H9 (cell line): ENCODE data around the gene C19orf85. TPM values are rescaled to one million over a fixed set of nuclear protein-coding genes. Genes with fewer than 3 reads are reported as not detected.

ENCODE experiments used
- DNase-seq: peaks from one replicate; pipeline ENCODE4 v3.0.0-alpha.2; 2017
- H2AFZ ChIP-seq: one replicate; pipeline ENCODE4 v1.6.1; 2013; ENCODE audit warnings: mild to moderate bottlenecking, low read length, control low read depth, moderate library complexity
- H2AK5ac ChIP-seq: 2 replicates; pipeline ENCODE4 v1.6.1; 2013; ENCODE audit warnings: low read length, control low read depth, mixed read lengths; ENCODE audit not compliant: insufficient read length
- H2BK120ac ChIP-seq: one replicate; pipeline ENCODE4 v1.6.1; 2013; ENCODE audit warnings: low read depth, mild to moderate bottlenecking, low read length, control low read depth, inconsistent platforms; ENCODE audit not compliant: poor library complexity, severe bottlenecking
- H2BK12ac ChIP-seq: 2 replicates; pipeline ENCODE4 v1.6.1; 2013; ENCODE audit warnings: low read length, control low read depth, mixed read lengths, low read depth; ENCODE audit not compliant: insufficient read length
- H2BK15ac ChIP-seq: 2 replicates; pipeline ENCODE4 v1.6.1; 2013; ENCODE audit warnings: low read depth, low read length, control low read depth
- H2BK20ac ChIP-seq: one replicate; pipeline ENCODE4 v1.6.1; 2013; ENCODE audit warnings: low read depth, mild to moderate bottlenecking, low read length, control low read depth, inconsistent platforms; ENCODE audit not compliant: poor library complexity, severe bottlenecking
- H2BK5ac ChIP-seq: 2 replicates; pipeline ENCODE4 v1.6.1; 2013; ENCODE audit warnings: low read length, control low read depth, mixed read lengths; ENCODE audit not compliant: insufficient read length
- H3K14ac ChIP-seq: 2 replicates; pipeline ENCODE4 v1.6.1; 2013; ENCODE audit warnings: low read length, control low read depth; ENCODE audit not compliant: insufficient read depth
- H3K18ac ChIP-seq: 2 replicates; pipeline ENCODE4 v1.6.1; 2013; ENCODE audit warnings: low read depth, mild to moderate bottlenecking, mixed read lengths, low read length, control low read depth; ENCODE audit not compliant: insufficient read length
- H3K23ac ChIP-seq: 2 replicates; pipeline ENCODE4 v1.6.1; 2013; ENCODE audit warnings: low read length, control low read depth, mixed read lengths, low read depth; ENCODE audit not compliant: insufficient read length
- H3K23me2 ChIP-seq: 2 replicates; pipeline ENCODE4 v1.6.1; 2013; ENCODE audit warnings: low read depth, mild to moderate bottlenecking, mixed read lengths, low read length, control low read depth; ENCODE audit not compliant: insufficient read length, poor library complexity, severe bottlenecking
- H3K27ac ChIP-seq: 2 replicates; pipeline ENCODE4 v1.5.1; 2013; ENCODE audit warnings: low read length, control low read depth, mixed read lengths, low read depth; ENCODE audit not compliant: insufficient read length
- H3K27me3 ChIP-seq: 2 replicates; pipeline ENCODE4 v1.6.1; 2013; ENCODE audit warnings: low read length, control low read depth, inconsistent platforms; ENCODE audit not compliant: insufficient read depth
- H3K4ac ChIP-seq: 2 replicates; pipeline ENCODE4 v1.6.1; 2013; ENCODE audit warnings: low read depth, mild to moderate bottlenecking, control low read depth, inconsistent platforms, low read length, moderate library complexity
- H3K4me1 ChIP-seq: 2 replicates; pipeline ENCODE4 v1.6.1; 2013; ENCODE audit warnings: low read length, control low read depth, inconsistent platforms; ENCODE audit not compliant: insufficient read depth
- H3K4me2 ChIP-seq: 2 replicates; pipeline ENCODE4 v1.6.1; 2013; ENCODE audit warnings: low read length, control low read depth, mixed read lengths; ENCODE audit not compliant: insufficient read length, insufficient read depth
- H3K56ac ChIP-seq: 2 replicates; pipeline ENCODE4 v1.6.1; 2013; ENCODE audit warnings: low read depth, mild to moderate bottlenecking, mixed read lengths, low read length, control low read depth; ENCODE audit not compliant: insufficient read length
- H3K79me1 ChIP-seq: 2 replicates; pipeline ENCODE4 v1.6.1; 2013; ENCODE audit warnings: low read depth, mild to moderate bottlenecking, moderate library complexity, low read length, control low read depth, inconsistent platforms; ENCODE audit not compliant: insufficient read depth, poor library complexity, severe bottlenecking
- H3K79me2 ChIP-seq: 2 replicates; pipeline ENCODE4 v1.6.1; 2013; ENCODE audit warnings: low read length, control low read depth, inconsistent platforms; ENCODE audit not compliant: insufficient read depth
- H3K9ac ChIP-seq: 2 replicates; pipeline ENCODE4 v1.6.1; 2013; ENCODE audit warnings: low read length, control low read depth, mixed read lengths; ENCODE audit not compliant: insufficient read length; ENCODE audit errors: extremely low read depth
- H3K9me3 ChIP-seq: one replicate; pipeline ENCODE4 v1.6.1; 2013; ENCODE audit warnings: low read depth, low read length, inconsistent platforms; ENCODE audit not compliant: control insufficient read depth
- H3T11ph ChIP-seq: one replicate; pipeline ENCODE4 v1.6.1; 2013; ENCODE audit warnings: mild to moderate bottlenecking, low read length, control low read depth, inconsistent platforms
- H4K20me1 ChIP-seq: one replicate; pipeline ENCODE4 v1.6.1; 2013; ENCODE audit not compliant: control insufficient read depth, insufficient read length, insufficient read depth
- H4K5ac ChIP-seq: 2 replicates; pipeline ENCODE4 v1.6.1; 2013; ENCODE audit warnings: low read depth, mild to moderate bottlenecking, mixed read lengths, low read length, control low read depth; ENCODE audit not compliant: insufficient read length
- H4K8ac ChIP-seq: replicated peaks from 2 replicates; pipeline ENCODE4 v1.6.1; 2013; ENCODE audit warnings: low read length, control low read depth, mixed read lengths, low read depth; ENCODE audit not compliant: insufficient read length
- H4K91ac ChIP-seq: 2 replicates; pipeline ENCODE4 v1.6.1; 2013; ENCODE audit warnings: low read depth, mild to moderate bottlenecking, moderate library complexity, mixed read lengths, low read length, control low read depth; ENCODE audit not compliant: insufficient read length
- H3K27ac Mint-ChIP-seq, 3 experiments: 2 replicates in 2 of 3; 3 replicates in 1 of 3; pipeline ENCODE4 v1.8.0; 2020 to 2021; ENCODE audit warnings: mixed read lengths in 3 of 3, mild to moderate bottlenecking in 1 of 3, moderate library complexity in 1 of 3
- H3K27me3 Mint-ChIP-seq: 2 replicates; pipeline ENCODE4 v1.8.0; 2021; ENCODE audit warnings: low read depth, mild to moderate bottlenecking, moderate library complexity, mixed read lengths
- H3K36me3 Mint-ChIP-seq, 3 experiments: 2 replicates in 2 of 3; 3 replicates in 1 of 3; pipeline ENCODE4 v1.8.0; 2020 to 2021; ENCODE audit warnings: low read depth in 3 of 3, mixed read lengths in 3 of 3; ENCODE audit not compliant: insufficient read depth in 1 of 3
- H3K4me1 Mint-ChIP-seq, 2 experiments: 2 replicates each; pipeline ENCODE4 v1.8.0; 2020; ENCODE audit warnings: mixed read lengths in 2 of 2
- H3K4me3 Mint-ChIP-seq, 2 experiments: 2 replicates in 1 of 2; 3 replicates in 1 of 2; pipeline ENCODE4 v1.8.0; 2020 to 2021; ENCODE audit warnings: mild to moderate bottlenecking in 2 of 2, mixed read lengths in 2 of 2, moderate library complexity in 1 of 2
- H3K9me3 Mint-ChIP-seq, 2 experiments: 2 replicates in 1 of 2; 3 replicates in 1 of 2; pipeline ENCODE4 v1.8.0; 2020; ENCODE audit warnings: mild to moderate bottlenecking in 2 of 2, mixed read lengths in 2 of 2, moderate library complexity in 1 of 2
- CTCF ChIP-seq: fragments of 200-600 bp; sonication (generic); conservative IDR thresholded peaks from 3 replicates; pipeline ENCODE4 v1.8.0; 2021; ENCODE audit warnings: antibody characterized with exemption, mild to moderate bottlenecking
- WGBS: extraction: QIAGEN DNeasy Blood & Tissue Kit; methylation state at CpG from one replicate; pipeline ENCODE4 v1.1.7; 2013; ENCODE audit warnings: missing lambda C conversion rate, low lambda C conversion rate, mixed read lengths; ENCODE audit not compliant: insufficient read length; ENCODE audit errors: extremely low coverage; 5-methylcytosine and 5-hydroxymethylcytosine counted together
- total RNA-seq: library from RNA; stranded (reverse); gene quantifications from 2 replicates; pipeline ENCODE4 v1.2.1, GENCODE V29; 2021

Gene C19orf85
- total RNA-seq, 1 experiment from 2014 or later: 1.2 TPM

DNA sequence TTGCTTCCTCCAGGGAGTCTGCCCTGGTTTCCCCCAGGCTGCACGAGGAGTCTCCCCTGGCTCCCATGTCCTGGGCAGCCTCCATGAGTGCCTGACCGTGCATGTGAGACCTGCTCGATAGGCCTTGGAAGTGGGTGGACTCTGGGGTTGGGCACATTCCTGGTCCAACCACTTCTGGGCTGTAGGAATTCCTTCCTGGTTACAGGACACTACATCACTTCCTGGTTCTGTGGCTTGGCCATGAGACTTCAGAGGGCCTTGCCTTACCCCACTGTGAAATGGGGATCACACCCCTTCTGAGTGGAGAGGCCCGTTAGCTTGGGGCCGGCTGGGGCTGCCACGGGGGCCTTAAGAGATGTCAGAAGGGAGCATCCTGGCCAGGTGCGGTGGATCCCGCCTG lies 7.9 kb upstream of the C19orf85 start:
- no peak for TF ChIP-seq CTCF
- Histone ChIP-seq H2BK20ac (no peak overlapping the region), H3K14ac (no peak overlapping the region), H3K9ac (no peak overlapping the region), H2BK5ac (no peak overlapping the region), H4K91ac (no peak overlapping the region), H3K4me1 (no peaks in the 10 kb centered on the region; the same call in 1 of the 2 replicates), H3K4ac (no peak overlapping the region), H4K20me1 (no peaks in the 10 kb centered on the region), H4K5ac (no peak overlapping the region), H4K8ac (no peak overlapping the region), H3T11ph (no peak overlapping the region), H3K9me3 (no peaks in the 10 kb centered on the region), H3K4me2 (no peak overlapping the region), H3K79me1 (no peaks in the 10 kb centered on the region), H3K27me3 (no peaks in the 10 kb centered on the region), H2BK15ac (no peak overlapping the region), H3K56ac (no peak overlapping the region), H2BK12ac (no peak overlapping the region), H2AFZ (no peak overlapping the region), H3K23ac (no peak overlapping the region), H3K23me2 (peaks cover 5% of the 10 kb centered on the region), H2BK120ac (no peak overlapping the region), H2AK5ac (no peak overlapping the region), H3K18ac (no peak overlapping the region), H3K27ac (no peak overlapping the region), H3K79me2 (no peaks in the 10 kb centered on the region)
- no peak overlapping the region for H3K27ac Mint-ChIP-seq
- peaks cover 22 to 38% of the 10 kb centered on the region in 2 experiments for H3K4me1 Mint-ChIP-seq
- WGBS: no CpG with 5 or more reads among the region's 8 CpGs
- H3K36me3 Mint-ChIP-seq: no peaks in the 10 kb centered on the region; a peak in 1 of 7 replicates
- no peak overlapping the region for H3K4me3 Mint-ChIP-seq
- no peak for DNase-seq
- no peaks in the 10 kb centered on the region; a peak in 1 of 5 replicates for H3K9me3 Mint-ChIP-seq
- peaks cover 2% of the 10 kb centered on the region for H3K27me3 Mint-ChIP-seq
